NCI-H1436 (cell line): ENCODE data around the gene OR5F1.

Source experiments
- DNase-seq: peaks from one replicate; lab custom pipeline; 2025; lab: John Stamatoyannopoulos, UW

The OR5F1 gene

DNA sequence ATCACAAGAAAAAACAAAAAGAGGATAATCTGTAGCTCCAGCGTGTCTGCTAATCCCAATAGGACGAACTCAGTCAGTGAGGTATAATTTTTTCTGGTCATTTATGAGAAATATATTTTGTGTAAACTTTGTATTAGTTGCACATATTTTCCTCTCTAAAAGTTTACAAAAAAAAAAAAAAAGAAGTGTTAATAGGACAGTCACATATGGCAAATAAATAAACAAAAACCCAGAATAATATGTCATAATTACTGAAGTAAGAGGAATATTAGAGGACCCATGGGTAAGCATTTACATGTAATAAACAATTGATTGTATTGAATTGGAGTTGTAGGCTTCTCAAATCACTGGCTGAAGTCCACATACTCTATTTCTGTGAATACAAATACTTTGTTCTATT lies at the start of gene OR5F1:
Gene OR5F1 (minus strand): TSS at position 101 of the 400 bp plus-strand sequence. CDS start 0 bp downstream, at position 101.
- no peak for DNase-seq

DNA sequence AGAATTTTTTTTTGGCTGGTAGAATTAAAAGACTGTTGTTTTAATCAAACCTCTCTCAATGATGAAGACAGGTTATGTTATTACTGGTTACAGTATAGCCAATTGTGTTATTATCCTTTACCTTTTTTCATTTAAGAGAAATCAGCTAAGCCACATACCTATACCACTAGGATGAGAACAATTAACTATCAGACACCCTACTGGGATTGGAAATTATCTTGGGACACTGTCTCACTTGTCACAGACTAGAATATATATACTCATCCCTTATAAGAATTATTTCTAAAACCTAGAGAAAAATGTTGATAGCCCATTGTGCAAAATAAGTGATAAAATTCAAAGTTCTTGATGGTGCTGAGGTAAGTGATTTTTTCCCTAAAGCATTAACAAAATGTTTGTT lies 32.9 kb upstream of the OR5F1 start, which contains the start of gene OR5AS1:
Gene OR5AS1 (plus strand): TSS at position 301 of the 400 bp plus-strand sequence. CDS start 2,765 bp downstream, outside the sequence.
- DNase-seq: no peak

DNA sequence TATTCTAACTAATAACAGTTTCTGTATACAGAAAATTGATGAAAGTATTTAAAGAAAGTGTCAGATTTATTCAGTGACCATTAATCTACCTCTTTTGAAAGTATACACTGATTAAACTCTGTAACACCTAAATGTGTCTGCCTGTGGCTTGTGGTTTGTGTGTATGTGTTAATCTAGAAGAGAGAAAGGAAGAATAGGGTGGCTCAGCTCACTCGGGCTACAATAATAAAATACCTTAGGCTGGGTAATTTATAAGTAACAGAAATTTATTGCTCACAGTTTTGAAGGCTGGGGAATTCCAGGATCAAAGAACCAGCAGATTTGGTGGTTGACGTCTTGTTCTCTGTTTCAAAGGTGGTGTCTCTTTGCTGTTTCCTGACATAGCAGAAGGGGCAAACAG lies 19.4 kb upstream of the OR5F1 start:
- no peak for DNase-seq

DNA sequence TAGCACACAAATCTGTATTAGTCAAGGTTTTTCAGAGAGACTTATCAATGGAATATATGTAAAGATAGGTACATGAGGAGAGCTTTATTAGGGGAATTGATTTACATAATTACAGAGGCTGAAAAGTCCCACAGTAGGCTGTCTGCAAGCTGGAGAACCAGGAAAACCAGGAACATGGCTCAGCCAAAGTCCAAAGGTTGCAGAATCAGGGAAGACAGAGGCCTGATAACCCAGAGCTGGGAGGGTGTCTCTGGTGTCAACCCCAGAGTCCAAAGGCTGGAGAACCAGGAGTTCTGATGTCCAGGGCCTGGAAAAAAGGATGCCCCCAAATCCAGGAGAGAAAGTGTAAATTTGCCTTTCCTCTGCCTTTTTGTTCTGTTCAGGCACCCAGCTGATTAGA lies 16.3 kb upstream of the OR5F1 start:
- no peak for DNase-seq

DNA sequence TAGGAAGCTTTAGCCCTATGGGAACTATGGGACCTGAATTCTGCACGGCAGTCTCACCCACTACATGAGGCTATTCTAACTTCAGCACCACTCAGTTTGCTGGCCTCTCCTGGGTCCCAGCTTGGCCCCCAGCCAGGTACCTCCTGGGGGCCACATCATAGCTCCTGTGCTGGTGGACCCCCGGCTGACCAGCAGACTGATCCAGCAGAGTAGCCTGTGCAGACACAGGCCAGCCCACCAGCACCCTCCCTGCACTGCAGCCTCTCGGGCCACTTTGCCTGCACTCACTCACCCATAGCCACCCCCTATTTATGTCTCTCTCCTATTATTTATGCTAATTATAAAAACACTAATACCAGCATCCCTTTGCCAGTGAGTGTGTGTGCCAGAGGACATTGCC lies 23.5 kb downstream of the OR5F1 start:
- no peak for DNase-seq

DNA sequence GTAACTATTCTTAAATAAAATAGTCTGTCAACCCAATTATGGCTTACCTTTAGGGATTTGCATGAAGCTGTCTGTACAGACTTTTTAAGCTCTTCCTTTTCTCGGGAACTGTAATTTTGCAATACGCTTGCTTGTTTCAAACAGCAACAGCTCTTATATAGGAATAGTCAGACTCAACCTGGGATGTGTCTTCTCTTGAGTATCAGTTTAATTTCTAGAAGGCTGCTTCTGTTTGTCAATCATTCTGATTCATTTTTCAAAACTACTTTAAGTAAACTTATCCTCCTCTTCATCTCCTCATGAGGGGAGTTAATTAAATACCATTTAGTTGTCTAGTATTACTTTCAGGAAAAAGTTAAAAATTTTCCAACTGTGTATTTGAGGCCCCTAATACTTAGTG lies 24.6 kb downstream of the OR5F1 start, which contains the start of gene OR10AG1:
Gene OR10AG1 (minus strand): TSS at position 101 of the 400 bp plus-strand sequence. CDS start 38 bp downstream, at position 63.
- DNase-seq: no peak

DNA sequence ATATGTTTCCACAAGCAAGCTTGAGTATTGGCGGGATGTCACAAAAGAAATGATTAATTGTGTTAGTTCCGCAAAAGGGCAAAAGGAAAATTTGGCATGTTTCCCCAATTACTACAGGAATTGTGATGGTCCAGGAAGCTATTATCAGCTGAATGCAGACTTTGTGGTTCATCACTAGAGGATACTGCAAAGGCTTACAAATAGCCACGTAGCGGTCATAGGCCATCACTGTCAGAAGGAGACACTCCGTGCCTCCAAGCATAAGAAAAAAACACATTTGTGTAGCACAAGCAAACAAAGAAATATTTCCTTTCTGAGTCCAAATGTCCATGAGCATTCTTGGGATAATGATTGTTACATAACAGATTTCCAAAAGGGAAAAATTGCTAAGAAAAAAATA lies 26.5 kb downstream of the OR5F1 start:
- DNase-seq: no peak

DNA sequence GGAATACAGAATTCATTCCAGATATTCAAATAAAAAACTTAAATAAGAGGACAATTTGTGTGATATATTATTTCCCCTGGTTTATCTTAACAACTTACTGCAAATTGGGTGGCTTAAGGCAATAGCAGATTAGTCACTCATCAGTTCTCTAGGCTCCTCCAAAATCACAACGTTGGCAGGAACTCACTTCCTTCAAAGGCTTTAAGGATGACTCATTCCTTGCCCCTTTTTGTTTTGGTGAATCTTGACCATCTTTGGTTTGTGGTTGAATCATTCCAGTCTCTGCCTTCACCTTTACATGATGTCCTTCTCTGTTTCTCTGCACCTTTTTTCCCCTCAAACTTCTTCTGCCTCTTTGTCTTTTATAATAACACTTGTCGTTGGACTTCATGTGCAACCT lies 28.0 kb downstream of the OR5F1 start:
- DNase-seq: no peak

DNA sequence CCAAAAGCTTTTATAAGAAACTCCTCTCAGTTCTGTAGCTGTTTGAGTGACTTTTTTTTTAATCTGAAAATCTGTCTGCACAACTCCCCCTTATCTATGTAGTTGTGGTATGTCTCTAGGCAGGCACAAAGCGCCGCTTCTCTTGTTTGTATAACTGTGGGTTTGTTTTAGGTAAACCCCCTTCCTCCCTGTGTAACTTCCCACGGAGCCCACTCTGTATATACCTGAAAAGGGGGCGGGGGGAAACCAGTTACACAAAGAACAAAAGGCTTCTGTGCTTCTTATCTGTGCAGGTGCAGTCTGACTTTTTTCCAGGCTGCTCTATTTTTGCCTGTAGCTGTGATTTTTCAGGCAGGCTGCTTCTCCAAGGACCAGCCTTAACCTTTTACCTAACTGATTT lies 37.9 kb downstream of the OR5F1 start:
- DNase-seq: no peak

DNA sequence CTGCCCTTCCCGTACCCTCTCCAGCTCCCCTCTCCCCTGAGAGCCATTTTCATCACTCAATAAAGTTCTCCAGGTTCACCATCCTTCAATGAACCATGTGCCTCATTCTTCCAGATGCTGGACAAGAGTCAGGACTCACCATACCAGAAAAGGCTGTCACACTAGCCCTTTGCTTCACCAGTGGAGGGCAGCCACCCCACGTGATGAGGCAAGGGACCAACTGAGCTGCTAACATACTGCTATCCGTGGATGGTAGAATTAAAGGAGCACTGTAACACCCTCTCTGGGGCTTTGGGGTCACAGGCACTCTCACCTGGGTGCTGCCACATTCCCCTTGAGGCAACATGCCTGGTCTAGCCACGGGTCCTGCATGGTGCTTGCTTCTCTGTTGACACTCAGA lies 45.1 kb downstream of the OR5F1 start:
- no peak for DNase-seq
